Limb (tissue), 2 donors: ENCODE measurements around the gene PSMB5.

Experiments
- DNase-seq, 2 donors: peaks; one replicate each; pipeline ENCODE4 v3.0.0-alpha.2; 2016; ENCODE audit errors: extremely low spot score in 2 of 2

The PSMB5 gene

GRCh38 chr14:23058654-23059504 lies 24.2 kb upstream of the PSMB5 start:
- DNase-seq = no peak

- DNase-seq = peak; percentile 91 to 96
Observed at GRCh38 chr14:23057757-23058653, 23.3 kb upstream of the PSMB5 start.

- peak; percentile 74 to 86 for DNase-seq
Observed at GRCh38 chr14:23056956-23057756, 22.5 kb upstream of the PSMB5 start, which contains the start of gene CDH24. CDH24 (minus strand) TSS chr14:23057520; CDS start chr14:23055733, 1,787 bp downstream.

GRCh38 chr14:23056145-23056955 lies 21.6 kb upstream of the PSMB5 start:
- DNase-seq = peak in 1 of 2 donors; percentile 68

- DNase-seq = no peak
Observed at GRCh38 chr14:23055621-23056144, 21.0 kb upstream of the PSMB5 start.

- DNase-seq = no peak
Observed at GRCh38 chr14:23055147-23055550, 20.4 kb upstream of the PSMB5 start.

GRCh38 chr14:23054000-23054811 lies 19.5 kb upstream of the PSMB5 start:
- no peak for DNase-seq

- DNase-seq = no peak
Observed at GRCh38 chr14:23053426-23053825, 18.7 kb upstream of the PSMB5 start.

GRCh38 chr14:23052671-23053070 lies 18.0 kb upstream of the PSMB5 start:
- DNase-seq = no peak

- DNase-seq = no peak
Observed at GRCh38 chr14:23052182-23052623, 17.5 kb upstream of the PSMB5 start.

GRCh38 chr14:23051141-23052057 lies 16.7 kb upstream of the PSMB5 start:
- DNase-seq = no peak

- DNase-seq = no peak
Observed at GRCh38 chr14:23049011-23049410, 14.3 kb upstream of the PSMB5 start.

- DNase-seq = no peak
Observed at GRCh38 chr14:23047751-23048693, 13.3 kb upstream of the PSMB5 start.

GRCh38 chr14:23047034-23047634 lies 12.4 kb upstream of the PSMB5 start:
- no peak for DNase-seq

- no peak for DNase-seq
Observed at GRCh38 chr14:23045419-23046357, 11.0 kb upstream of the PSMB5 start.

- no peak for DNase-seq
Observed at GRCh38 chr14:23044840-23045239, 10.1 kb upstream of the PSMB5 start.
